ENCODE data around the gene ARHGEF12.

The ARHGEF12 gene

DNA sequence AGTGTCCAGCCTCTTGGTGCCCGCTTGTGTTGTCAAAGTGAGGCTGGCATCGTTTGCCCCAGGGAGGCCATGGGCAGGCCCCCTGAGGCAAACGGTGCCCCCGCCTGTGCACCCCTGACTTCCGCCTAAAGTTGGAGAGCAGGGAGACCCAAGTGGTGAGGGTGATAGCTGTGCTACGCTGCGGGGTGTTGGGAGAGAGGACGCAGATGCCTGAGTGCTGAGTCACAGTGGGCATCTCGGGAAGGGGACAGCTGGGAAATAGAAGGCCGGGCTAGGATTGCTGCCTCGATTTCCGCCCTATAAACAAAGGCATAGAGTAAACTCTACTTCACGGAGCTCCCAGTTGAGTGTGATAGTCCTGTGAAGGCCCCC, 181.2 kb downstream of the ARHGEF12 start:
- Mint-ChIP-seq H3K36me3 (ENCODE audit: low read depth) (no peaks in the 10 kb centered on the region), H3K27ac (no peak overlapping the region), H3K9me3 (no peaks in the 10 kb centered on the region), H3K4me3 (no peak overlapping the region), H3K27me3 (ENCODE audit: low read depth) (peaks cover 33% of the 10 kb centered on the region), H3K4me1 (ENCODE audit: low read depth) (no peaks in the 10 kb centered on the region)
- DNase-seq (ENCODE audit: low spot score) = no peak

DNA sequence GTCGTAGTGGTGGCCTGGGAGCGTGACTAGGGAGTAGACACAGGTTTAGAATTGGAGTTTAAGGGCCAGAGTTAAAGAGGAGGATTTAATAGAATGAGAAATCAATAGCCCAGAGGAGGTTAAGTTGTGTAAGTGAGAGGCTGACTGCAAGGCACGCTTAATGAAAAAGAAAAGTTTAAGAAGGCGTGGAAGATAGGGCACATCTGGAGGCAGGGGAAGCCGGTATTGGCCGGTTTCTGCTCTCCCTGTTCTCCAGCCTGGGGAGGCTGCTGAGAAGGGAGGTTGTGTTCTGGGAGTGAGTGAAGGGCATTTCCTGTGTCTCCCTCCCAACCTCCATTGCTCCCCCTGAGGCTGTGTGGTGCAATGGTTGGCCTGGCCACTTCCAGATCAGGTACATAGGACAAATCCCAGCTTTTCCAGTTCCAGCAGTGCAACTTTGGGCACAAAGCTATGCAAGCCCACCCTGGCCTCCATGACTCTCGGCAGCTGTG, 181.6 kb downstream of the ARHGEF12 start:
- Mint-ChIP-seq H3K27me3 (ENCODE audit: low read depth) (peaks cover 29% of the 10 kb centered on the region), H3K36me3 (ENCODE audit: low read depth) (no peaks in the 10 kb centered on the region), H3K27ac (no peak overlapping the region), H3K9me3 (no peaks in the 10 kb centered on the region), H3K4me1 (ENCODE audit: low read depth) (no peaks in the 10 kb centered on the region), H3K4me3 (no peak overlapping the region)
- no peak for DNase-seq (ENCODE audit: low spot score)

DNA sequence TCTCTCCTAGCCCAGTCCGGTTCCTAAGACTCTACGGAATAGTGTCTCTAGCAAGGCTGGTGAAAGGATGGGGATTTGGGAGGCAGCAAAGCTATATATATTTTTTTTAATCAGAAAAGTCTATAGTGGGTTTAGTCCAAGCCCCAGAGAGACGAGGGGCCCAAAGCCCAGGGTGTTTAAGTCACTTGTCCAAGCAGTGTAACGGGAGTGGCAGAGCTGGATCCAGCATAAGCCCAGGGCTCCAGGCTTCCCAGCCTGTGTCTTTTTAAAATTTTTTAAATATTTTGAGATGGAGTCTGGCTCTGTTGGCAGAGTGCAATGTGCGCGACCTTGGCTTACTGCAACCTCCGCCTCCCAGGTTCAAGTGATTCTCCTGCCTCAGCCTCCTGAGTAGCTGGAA, 182.1 kb downstream of the ARHGEF12 start:
- no peaks in the 10 kb centered on the region for H3K9me3 Mint-ChIP-seq
- H3K27ac Mint-ChIP-seq = no peak overlapping the region
- no peak for DNase-seq (ENCODE audit: low spot score)
- H3K36me3 Mint-ChIP-seq (ENCODE audit: low read depth) = no peaks in the 10 kb centered on the region
- H3K4me3 Mint-ChIP-seq = no peak overlapping the region
- peaks cover 27% of the 10 kb centered on the region for H3K27me3 Mint-ChIP-seq (ENCODE audit: low read depth)
- H3K4me1 Mint-ChIP-seq (ENCODE audit: low read depth) = no peaks in the 10 kb centered on the region

DNA sequence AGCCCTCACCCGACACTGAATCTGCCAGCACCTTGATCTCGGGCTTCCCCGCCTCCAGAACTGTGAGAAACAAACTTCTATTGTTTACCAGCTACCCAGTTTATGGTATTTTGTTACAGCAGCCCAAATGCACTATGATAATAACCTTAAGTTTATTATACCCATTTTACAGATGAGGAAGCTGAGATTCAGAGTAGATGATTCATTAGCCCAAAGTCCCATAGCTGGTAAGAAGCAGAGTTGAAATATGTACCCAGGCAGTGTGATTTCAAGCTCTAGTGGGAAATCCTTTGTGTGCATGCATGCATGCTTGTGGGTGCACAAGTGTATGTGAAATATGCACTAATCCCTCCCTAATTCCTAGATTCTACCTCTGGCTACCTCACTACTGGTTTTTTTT, 183.3 kb downstream of the ARHGEF12 start:
- Mint-ChIP-seq H3K27ac (no peak overlapping the region), H3K4me3 (no peak overlapping the region), H3K9me3 (no peaks in the 10 kb centered on the region), H3K36me3 (ENCODE audit: low read depth) (no peaks in the 10 kb centered on the region), H3K4me1 (ENCODE audit: low read depth) (no peaks in the 10 kb centered on the region), H3K27me3 (ENCODE audit: low read depth) (peaks cover 22% of the 10 kb centered on the region)
- no peak for DNase-seq (ENCODE audit: low spot score)

DNA sequence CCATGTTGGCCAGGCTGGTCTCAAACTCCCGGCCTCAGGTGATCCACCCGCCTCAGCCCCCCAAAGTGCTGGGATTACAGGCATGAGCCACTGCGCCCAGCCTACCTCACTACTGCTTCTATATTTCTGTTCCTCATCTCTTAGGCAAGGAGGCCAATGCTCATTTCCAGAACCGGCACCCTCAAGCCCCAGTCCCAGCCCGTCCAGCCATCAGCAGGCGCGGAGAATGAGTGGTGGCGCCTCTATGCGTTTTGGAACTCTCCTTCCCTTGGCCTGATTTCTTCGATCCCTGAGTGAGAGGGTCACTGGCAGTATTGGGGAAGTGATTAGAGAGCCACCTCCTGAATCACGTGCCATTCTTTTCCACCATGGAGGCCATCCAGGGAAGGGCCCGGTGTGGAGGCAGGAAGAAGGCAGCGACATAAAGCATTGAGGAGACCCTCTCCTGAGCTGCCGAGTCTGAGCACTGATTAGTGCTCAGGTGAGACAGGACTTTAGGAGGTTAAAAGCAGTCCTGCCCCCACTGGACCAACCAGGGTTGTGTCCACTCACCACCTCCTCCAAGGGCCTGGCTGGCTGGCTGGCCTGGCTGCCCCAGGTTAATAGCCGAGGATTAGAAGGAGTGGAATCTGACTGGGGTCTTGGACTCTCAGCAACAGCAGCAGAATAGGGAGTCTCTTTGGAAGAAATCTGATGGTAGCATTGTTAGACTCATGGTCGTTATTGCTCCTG, 184.0 kb downstream of the ARHGEF12 start:
- H3K27ac Mint-ChIP-seq = no peak overlapping the region
- no peak for DNase-seq (ENCODE audit: low spot score)
- no peaks in the 10 kb centered on the region for H3K36me3 Mint-ChIP-seq (ENCODE audit: low read depth)
- no peak overlapping the region for H3K4me3 Mint-ChIP-seq
- H3K9me3 Mint-ChIP-seq = no peaks in the 10 kb centered on the region
- peaks cover 16% of the 10 kb centered on the region for H3K27me3 Mint-ChIP-seq (ENCODE audit: low read depth)
- H3K4me1 Mint-ChIP-seq (ENCODE audit: low read depth) = no peaks in the 10 kb centered on the region

DNA sequence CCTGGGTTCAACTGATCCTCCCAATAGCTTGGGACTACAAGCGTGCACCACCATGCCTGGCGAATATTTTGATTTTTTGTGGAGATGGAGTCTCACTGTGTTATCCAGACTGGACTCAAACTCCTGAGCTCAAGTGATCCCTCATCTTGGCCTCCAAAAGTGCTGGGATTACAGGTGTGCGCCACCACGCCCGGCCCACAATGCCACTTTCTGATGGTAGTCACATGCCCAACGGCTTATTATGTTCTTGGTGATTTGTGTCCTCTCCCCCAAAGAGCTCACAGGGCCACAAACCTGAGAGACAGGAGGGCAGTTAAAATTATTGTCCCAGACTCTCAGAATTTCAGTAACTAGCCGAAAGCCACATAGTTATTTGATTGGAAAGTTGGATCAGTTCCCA, 185.0 kb downstream of the ARHGEF12 start:
- no peaks in the 10 kb centered on the region for H3K36me3 Mint-ChIP-seq (ENCODE audit: low read depth)

DNA sequence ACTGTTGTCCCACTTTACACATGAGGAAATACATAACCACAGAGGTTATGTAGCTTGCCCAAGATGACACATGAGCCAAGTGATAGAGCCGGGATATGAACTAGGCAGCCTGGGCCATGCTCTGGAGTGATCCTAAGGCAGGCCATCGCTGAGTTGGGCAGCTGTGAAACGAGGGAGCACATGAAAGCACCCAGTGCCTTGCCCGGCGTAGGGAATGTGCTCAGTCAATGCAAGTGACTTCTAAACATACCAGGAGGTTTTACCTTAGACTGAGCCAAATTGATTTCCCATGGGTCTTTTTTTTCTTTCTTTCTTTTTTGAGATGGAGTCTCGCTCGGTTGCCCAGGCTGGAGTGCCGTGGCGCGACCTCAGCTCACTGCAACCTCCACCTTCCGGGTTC, 185.8 kb downstream of the ARHGEF12 start:
- H3K36me3 Mint-ChIP-seq (ENCODE audit: low read depth) = no peaks in the 10 kb centered on the region
- no peaks in the 10 kb centered on the region for H3K4me1 Mint-ChIP-seq (ENCODE audit: low read depth)
- peak overlapping the region; percentile 1 for H3K27ac Mint-ChIP-seq
- DNase-seq (ENCODE audit: low spot score) = no peak
- H3K27me3 Mint-ChIP-seq (ENCODE audit: low read depth) = peaks cover 2% of the 10 kb centered on the region
- no peak overlapping the region for H3K4me3 Mint-ChIP-seq
- H3K9me3 Mint-ChIP-seq = no peaks in the 10 kb centered on the region

More for the DNA sequence above, 185.0 kb downstream of the ARHGEF12 start:
- H3K9me3 Mint-ChIP-seq = no peaks in the 10 kb centered on the region
- no peak for DNase-seq (ENCODE audit: low spot score)
- no peak overlapping the region for H3K27ac Mint-ChIP-seq
- H3K4me1 Mint-ChIP-seq (ENCODE audit: low read depth) = no peaks in the 10 kb centered on the region
- H3K4me3 Mint-ChIP-seq = no peak overlapping the region
- peaks cover 7% of the 10 kb centered on the region for H3K27me3 Mint-ChIP-seq (ENCODE audit: low read depth)

DNA sequence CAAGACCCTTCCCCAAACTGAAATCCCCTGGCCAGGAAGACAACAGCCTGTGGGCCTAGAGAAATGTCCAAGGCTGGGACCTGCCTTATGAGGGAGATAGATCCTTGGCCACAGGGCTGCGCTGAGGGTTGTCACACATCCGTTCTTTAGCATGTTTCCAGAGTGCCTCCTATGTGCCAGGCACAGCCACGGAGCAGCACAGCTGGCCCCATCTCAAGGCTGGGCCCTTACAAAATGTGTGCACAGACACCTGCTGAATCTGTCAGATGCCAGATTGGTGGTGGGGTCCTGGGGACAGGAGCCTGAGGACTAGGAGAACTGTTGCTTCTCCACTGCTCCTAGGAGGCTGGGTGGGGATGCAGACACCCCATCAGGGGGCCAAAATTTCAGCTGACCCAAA, 186.5 kb downstream of the ARHGEF12 start:
- no peaks in the 10 kb centered on the region for H3K9me3 Mint-ChIP-seq
- H3K27ac Mint-ChIP-seq = no peak overlapping the region
- no peak for DNase-seq (ENCODE audit: low spot score)
- no peaks in the 10 kb centered on the region for H3K36me3 Mint-ChIP-seq (ENCODE audit: low read depth)
- H3K4me1 Mint-ChIP-seq (ENCODE audit: low read depth) = no peaks in the 10 kb centered on the region
- H3K27me3 Mint-ChIP-seq (ENCODE audit: low read depth) = no peaks in the 10 kb centered on the region
- no peak overlapping the region for H3K4me3 Mint-ChIP-seq

DNA sequence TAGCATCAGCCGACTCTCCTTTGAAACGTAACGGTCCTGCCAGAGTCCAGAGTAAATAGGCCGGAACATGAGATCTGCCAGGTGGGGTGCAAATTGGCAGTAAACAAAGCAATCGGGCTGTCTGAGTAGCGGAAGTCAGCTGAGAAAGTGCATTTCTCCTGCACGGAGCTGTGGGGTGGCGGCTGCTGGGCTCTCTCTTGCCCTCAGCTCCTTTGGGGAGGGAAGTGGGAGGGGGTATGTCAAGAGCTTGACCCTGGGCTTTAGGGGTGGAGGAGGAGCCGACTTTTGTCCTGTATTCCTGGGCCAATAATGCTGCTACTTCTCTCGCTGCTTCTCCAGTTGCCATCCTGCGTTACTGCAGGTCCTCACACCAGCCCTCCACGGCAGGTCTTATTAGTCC, 187.0 kb downstream of the ARHGEF12 start:
- H3K36me3 Mint-ChIP-seq (ENCODE audit: low read depth) = no peaks in the 10 kb centered on the region
- no peak overlapping the region for H3K27ac Mint-ChIP-seq
- H3K27me3 Mint-ChIP-seq (ENCODE audit: low read depth) = no peaks in the 10 kb centered on the region
- DNase-seq (ENCODE audit: low spot score) = no peak
- no peaks in the 10 kb centered on the region for H3K4me1 Mint-ChIP-seq (ENCODE audit: low read depth)
- H3K9me3 Mint-ChIP-seq = no peaks in the 10 kb centered on the region
- H3K4me3 Mint-ChIP-seq = no peak overlapping the region

DNA sequence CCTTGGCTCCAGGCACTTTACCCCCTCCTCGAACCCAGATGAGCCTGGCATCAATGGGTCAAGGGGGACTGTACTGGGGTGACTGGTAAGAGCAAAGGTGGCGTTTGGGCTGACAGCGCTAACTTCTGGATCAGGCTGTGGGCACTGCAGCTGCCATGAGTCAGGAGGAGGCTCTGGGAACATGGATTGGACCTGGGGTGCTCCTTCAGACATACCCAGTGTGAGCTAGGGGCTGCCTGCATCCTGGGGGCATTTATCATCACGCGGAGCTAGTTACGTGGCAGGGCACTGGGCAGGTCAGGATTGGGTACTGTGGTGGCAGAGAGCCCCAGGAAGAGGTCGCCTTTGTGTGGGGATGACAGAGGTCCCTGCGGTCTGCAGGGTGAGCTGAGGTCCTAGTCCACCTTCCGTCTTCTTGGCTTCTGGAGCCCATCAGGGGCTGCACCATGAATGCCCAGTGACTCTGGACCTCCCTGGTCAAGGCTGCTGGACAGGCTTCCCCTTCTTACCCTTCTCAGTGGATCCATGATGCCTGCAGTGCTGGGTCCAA, 188.4 kb downstream of the ARHGEF12 start:
- Mint-ChIP-seq H3K27me3 (ENCODE audit: low read depth) (no peaks in the 10 kb centered on the region), H3K9me3 (no peaks in the 10 kb centered on the region), H3K4me3 (no peak overlapping the region), H3K27ac (no peak overlapping the region), H3K4me1 (ENCODE audit: low read depth) (no peaks in the 10 kb centered on the region), H3K36me3 (ENCODE audit: low read depth) (no peaks in the 10 kb centered on the region)
- DNase-seq (ENCODE audit: low spot score) = no peak

DNA sequence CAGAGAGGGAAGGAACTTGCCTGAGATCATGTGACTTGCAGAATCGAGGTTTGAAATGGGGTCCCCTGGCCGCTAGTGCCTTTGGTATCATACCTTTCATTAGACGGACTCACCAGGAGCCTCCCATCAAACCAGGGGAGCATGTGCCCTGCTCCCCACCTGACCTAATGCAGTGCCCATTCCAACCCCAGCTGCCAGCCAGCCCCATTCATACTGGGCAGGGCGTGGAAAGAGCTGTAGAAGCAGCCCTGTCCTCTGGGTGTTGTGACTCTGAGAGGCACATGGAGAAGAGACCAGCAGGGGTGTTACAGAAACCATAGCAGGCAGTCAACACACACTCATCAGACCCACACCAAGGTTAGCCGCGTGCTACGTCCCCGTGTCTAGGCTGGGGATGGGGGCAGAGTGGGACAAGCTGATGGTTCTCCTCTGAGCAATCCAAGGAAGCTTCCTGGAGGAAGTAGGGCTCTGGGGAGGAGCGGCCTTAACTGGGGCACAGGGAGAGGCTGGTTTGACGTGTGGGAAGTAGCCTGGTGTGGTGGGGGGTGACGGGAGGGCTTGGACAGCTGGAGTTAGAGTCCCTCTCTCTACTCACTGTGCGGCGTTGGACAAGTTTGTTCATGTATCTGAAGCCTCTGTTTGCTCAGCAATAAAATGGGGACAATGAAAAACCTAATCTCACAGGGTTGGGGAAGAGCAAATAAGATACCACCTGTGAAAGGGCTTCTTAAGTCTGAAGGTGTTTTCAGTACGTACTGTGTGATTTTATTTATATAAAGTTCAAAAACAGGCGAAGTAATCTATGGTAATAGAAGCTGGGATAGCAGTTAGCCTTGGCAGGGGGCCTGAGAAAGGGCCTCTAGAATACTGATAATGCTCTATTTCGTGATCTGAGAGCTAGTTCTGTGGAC, 189.3 kb downstream of the ARHGEF12 start:
- Mint-ChIP-seq H3K27ac (no peak overlapping the region), H3K36me3 (ENCODE audit: low read depth) (no peaks in the 10 kb centered on the region), H3K9me3 (no peaks in the 10 kb centered on the region), H3K4me1 (ENCODE audit: low read depth) (no peaks in the 10 kb centered on the region), H3K4me3 (no peak overlapping the region), H3K27me3 (ENCODE audit: low read depth) (peaks cover 2% of the 10 kb centered on the region)
- DNase-seq (ENCODE audit: low spot score) = no peak

DNA sequence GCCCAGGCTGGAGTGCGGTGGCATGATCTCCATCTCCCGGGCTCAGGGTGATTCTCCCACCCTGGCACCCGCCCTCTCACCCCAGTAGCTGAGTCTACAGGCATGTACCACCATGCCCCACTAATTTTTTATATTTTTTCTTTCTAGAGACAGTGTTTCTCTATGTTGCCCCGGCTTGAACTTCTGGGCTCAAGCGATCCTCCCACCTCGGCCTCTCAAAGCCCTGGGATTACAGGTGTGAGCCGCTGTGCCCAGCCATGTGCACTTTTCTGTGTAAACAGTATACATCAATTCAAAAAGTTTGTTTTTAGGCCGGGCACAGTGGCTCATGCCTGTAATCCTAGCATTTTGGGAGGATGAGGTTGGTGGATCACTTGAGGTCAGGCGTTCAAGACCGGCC, 190.0 kb downstream of the ARHGEF12 start:
- peaks cover 2% of the 10 kb centered on the region for H3K27me3 Mint-ChIP-seq (ENCODE audit: low read depth)
- no peaks in the 10 kb centered on the region for H3K9me3 Mint-ChIP-seq
- H3K4me1 Mint-ChIP-seq (ENCODE audit: low read depth) = no peaks in the 10 kb centered on the region

DNA sequence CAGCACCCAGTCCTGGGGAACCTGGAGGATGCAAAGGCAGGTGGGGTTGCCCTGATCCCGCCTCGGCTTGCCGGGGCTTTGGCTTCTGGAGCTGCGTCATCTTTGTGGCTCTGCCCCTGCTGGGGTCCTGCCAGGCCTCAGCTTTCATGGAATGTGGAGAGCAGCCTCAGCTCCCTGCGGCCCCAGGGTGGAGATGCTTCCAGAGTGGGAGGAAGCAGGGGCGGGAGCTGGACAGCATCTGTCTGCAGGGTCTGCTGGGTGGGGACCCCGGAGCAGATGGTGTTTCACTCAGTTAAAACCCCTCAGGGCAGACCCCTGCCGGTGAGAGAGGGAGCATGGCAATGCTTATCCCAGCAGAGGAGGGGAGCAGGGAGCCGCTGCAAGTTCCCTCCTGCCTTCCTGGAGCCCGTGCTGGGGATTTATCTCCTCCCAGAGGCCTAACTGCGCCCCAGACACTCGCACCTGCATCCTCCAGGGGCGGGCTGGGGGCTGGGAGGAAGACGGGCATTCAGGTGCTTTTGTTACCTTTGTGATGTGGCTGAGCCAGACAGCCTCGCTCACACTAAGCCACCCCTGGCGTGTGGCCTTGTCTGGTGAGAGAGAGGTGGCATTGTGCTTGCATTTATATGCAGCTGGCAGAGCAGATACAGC, 191.0 kb downstream of the ARHGEF12 start:
- no peaks in the 10 kb centered on the region for H3K9me3 Mint-ChIP-seq
- H3K4me1 Mint-ChIP-seq (ENCODE audit: low read depth) = no peaks in the 10 kb centered on the region
- H3K4me3 Mint-ChIP-seq = no peak overlapping the region
- no peaks in the 10 kb centered on the region for H3K36me3 Mint-ChIP-seq (ENCODE audit: low read depth)
- DNase-seq (ENCODE audit: low spot score) = no peak
- peaks cover 2% of the 10 kb centered on the region for H3K27me3 Mint-ChIP-seq (ENCODE audit: low read depth)
- H3K27ac Mint-ChIP-seq = no peak overlapping the region

More for the DNA sequence above, 190.0 kb downstream of the ARHGEF12 start:
- H3K4me3 Mint-ChIP-seq = no peak overlapping the region
- no peak for DNase-seq (ENCODE audit: low spot score)
- no peak overlapping the region for H3K27ac Mint-ChIP-seq
- no peaks in the 10 kb centered on the region for H3K36me3 Mint-ChIP-seq (ENCODE audit: low read depth)

DNA sequence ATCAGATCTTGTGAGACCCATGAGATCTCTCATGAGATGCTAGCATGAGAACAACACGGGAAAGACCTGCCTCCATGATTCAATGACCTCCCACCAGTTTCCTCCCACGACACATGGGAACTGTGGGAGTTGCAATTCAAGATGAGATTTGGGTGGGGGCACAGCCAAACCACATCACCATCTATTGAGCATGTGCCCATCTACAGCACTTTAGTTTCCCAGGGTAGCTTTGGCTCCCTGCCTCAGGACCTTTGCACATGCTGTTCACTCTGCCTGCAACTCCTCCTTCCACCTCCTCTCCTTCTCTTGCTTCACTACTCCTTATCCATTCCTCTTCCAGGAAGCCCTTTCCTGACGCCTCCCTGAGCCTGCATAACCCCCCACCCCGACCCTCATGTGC, 192.5 kb downstream of the ARHGEF12 start:
- Mint-ChIP-seq H3K27me3 (ENCODE audit: low read depth) (peaks cover 2% of the 10 kb centered on the region), H3K9me3 (no peaks in the 10 kb centered on the region), H3K27ac (no peak overlapping the region), H3K36me3 (ENCODE audit: low read depth) (no peaks in the 10 kb centered on the region), H3K4me3 (no peak overlapping the region), H3K4me1 (ENCODE audit: low read depth) (no peaks in the 10 kb centered on the region)
- DNase-seq (ENCODE audit: low spot score) = no peak

Data from T-helper 2 cell treated with Interferon-gamma antibody and Interleukin-4, amounts not matched to agents 5 μg/mL and 100 μg/mL, for 36 hours (primary cell).